ENCODE results near the gene RRP1B.

RRP1B gene

DNA sequence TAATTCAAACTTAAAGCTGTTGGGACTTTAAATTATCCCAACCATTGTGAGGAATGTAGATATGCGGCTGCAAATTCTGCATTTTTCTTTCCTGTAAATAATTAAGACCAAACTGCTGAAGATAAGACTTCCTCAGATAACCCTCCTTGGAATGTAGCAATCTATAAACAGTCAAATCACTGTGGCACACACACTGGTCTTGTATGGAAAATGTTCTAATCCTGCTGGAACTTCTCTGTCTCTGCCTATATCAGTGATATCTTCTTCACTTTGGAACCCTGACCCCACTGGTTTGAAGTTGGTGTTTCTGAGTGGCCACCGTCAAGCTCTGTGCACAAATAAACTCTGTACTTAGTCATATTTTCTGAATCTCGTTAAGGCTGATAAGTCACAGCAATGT is 33.0 kb upstream of the RRP1B start:
- TF ChIP-seq ZBTB7A (IDR thresholded peaks at IDR 0.05; ENCODE audit: low read depth) (no peak), NFIC (IDR thresholded peaks at IDR 0.05) (no peak), TEAD4 (IDR thresholded peaks at IDR 0.05) (no peak), RAD21 (IDR thresholded peaks at IDR 0.05; ENCODE audit: low read depth) (no peak), EP300 (IDR thresholded peaks at IDR 0.05; ENCODE audit: borderline replicate concordance) (no peak), TCF12 (IDR thresholded peaks at IDR 0.05; ENCODE audit: low read depth) (no peak), CEBPB (IDR thresholded peaks at IDR 0.05) (no peak), EGR1 (IDR thresholded peaks at IDR 0.05) (no peak), YY1 (IDR thresholded peaks at IDR 0.05; ENCODE audit: low read depth) (no peak), FOXM1 (IDR thresholded peaks at IDR 0.05; ENCODE audit: borderline replicate concordance, low read depth) (no peak)
- TF ChIP-seq, protein P1, sequence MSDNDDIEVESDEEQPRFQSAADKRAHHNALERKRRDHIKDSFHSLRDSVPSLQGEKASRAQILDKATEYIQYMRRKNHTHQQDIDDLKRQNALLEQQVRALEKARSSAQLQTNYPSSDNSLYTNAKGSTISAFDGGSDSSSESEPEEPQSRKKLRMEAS (IDR thresholded peaks at IDR 0.05), result no peak

DNA sequence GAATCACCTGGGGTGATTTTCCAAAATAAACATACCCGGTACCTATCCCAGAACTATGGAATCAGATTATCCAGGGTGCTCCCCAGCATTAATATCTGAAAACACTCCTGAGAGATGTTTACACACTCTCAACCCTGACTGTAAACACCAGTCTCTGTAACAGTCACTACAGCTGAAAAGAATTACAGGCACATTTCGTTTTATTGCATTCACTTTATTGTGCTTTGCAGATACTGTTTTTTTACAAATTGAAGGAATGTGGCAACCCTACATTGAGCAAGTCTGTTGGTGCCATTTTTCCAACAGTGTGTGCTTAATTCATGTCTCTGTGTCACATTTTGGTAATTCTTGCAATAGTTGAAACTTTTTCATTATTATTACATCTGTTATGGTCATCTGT is 31.8 kb upstream of the RRP1B start:
- TF ChIP-seq FOXM1 (IDR thresholded peaks at IDR 0.05; ENCODE audit: borderline replicate concordance, low read depth), result no peak
- no peak for TF ChIP-seq TEAD4 (IDR thresholded peaks at IDR 0.05)
- TF ChIP-seq, protein P2, sequence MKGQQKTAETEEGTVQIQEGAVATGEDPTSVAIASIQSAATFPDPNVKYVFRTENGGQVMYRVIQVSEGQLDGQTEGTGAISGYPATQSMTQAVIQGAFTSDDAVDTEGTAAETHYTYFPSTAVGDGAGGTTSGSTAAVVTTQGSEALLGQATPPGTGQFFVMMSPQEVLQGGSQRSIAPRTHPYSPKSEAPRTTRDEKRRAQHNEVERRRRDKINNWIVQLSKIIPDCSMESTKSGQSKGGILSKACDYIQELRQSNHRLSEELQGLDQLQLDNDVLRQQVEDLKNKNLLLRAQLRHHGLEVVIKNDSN (IDR thresholded peaks at IDR 0.05), result no peak
- no peak for TF ChIP-seq RAD21 (IDR thresholded peaks at IDR 0.05; ENCODE audit: low read depth)
- TF ChIP-seq, protein P3, sequence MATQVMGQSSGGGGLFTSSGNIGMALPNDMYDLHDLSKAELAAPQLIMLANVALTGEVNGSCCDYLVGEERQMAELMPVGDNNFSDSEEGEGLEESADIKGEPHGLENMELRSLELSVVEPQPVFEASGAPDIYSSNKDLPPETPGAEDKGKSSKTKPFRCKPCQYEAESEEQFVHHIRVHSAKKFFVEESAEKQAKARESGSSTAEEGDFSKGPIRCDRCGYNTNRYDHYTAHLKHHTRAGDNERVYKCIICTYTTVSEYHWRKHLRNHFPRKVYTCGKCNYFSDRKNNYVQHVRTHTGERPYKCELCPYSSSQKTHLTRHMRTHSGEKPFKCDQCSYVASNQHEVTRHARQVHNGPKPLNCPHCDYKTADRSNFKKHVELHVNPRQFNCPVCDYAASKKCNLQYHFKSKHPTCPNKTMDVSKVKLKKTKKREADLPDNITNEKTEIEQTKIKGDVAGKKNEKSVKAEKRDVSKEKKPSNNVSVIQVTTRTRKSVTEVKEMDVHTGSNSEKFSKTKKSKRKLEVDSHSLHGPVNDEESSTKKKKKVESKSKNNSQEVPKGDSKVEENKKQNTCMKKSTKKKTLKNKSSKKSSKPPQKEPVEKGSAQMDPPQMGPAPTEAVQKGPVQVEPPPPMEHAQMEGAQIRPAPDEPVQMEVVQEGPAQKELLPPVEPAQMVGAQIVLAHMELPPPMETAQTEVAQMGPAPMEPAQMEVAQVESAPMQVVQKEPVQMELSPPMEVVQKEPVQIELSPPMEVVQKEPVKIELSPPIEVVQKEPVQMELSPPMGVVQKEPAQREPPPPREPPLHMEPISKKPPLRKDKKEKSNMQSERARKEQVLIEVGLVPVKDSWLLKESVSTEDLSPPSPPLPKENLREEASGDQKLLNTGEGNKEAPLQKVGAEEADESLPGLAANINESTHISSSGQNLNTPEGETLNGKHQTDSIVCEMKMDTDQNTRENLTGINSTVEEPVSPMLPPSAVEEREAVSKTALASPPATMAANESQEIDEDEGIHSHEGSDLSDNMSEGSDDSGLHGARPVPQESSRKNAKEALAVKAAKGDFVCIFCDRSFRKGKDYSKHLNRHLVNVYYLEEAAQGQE (IDR thresholded peaks at IDR 0.05; ENCODE audit: low read depth), result no peak
- TF ChIP-seq TCF12 (IDR thresholded peaks at IDR 0.05; ENCODE audit: low read depth), result no peak

DNA sequence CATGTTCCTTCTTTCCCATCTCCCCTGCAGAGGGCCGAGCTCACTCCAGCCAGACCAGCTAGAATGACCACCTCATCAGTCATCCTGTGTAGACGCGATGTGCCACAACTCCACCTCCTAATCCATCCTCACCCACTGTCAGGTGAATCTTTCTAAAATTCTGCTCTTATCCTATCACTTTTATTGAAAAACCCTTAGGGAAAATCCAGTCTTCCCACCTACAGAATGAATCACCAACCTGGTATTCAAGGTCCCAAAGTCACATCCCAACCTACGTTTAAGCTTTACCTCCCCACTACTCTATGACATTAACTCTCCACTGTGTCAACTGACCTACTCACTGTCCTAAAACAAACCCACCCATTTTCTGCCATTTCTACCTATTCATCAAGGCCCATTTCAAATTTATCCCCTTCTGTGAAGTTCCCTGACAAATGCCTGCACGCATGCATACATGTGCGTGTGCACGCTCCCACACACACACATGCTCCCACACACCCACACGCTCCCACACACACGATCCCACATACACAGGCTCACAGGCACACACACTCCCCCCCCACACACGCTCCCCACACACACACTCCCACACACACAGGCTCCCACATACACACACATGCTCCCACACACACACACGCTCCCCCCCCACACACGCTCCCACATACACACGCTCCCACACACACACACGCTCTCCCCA is 27.8 kb upstream of the RRP1B start:
- TF ChIP-seq TAF1 (IDR thresholded peaks at IDR 0.05; ENCODE audit: low read depth) (no peak), CREB1 (IDR thresholded peaks at IDR 0.05; ENCODE audit: low read depth) (no peak), TCF12 (IDR thresholded peaks at IDR 0.05; ENCODE audit: low read depth) (no peak), EGR1 (IDR thresholded peaks at IDR 0.05) (no peak), FOXM1 (IDR thresholded peaks at IDR 0.05; ENCODE audit: borderline replicate concordance, low read depth) (no peak), TEAD4 (IDR thresholded peaks at IDR 0.05) (no peak), RAD21 (IDR thresholded peaks at IDR 0.05; ENCODE audit: low read depth) (no peak), YY1 (IDR thresholded peaks at IDR 0.05; ENCODE audit: low read depth) (no peak), CEBPB (IDR thresholded peaks at IDR 0.05) (no peak), EP300 (IDR thresholded peaks at IDR 0.05; ENCODE audit: borderline replicate concordance) (no peak), NFIC (IDR thresholded peaks at IDR 0.05) (no peak), ZBTB7A (IDR thresholded peaks at IDR 0.05; ENCODE audit: low read depth) (no peak)
- TF ChIP-seq, protein P1 (IDR thresholded peaks at IDR 0.05), result no peak
- TF ChIP-seq, protein P2 (IDR thresholded peaks at IDR 0.05), result no peak
- TF ChIP-seq, protein P3 (IDR thresholded peaks at IDR 0.05; ENCODE audit: low read depth), result no peak

DNA sequence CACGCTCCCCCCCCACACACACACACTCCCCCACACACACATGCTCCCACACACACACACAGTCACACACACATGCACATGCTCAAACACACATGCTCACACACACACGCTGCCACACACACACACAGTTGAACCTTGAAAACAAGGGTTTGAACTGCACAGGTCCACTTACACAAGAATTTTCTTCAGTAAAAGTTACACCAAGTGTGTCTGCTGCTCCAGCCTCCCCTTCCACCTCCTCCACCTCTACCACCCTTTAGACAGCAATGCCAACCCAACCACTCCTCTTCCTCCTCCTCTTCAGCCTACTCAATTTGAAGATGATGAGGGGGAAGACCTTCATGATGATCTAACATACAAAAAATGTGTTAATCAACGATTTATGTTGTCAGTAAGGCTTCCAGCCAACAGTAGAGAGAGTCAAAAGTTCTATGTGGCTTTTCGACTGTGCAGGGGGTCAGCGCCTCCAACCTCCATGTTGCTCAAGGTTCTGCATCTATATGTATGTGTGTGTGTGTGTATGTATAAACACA is 26.9 kb upstream of the RRP1B start:
- TF ChIP-seq EP300 (IDR thresholded peaks at IDR 0.05; ENCODE audit: borderline replicate concordance) (no peak), NFIC (IDR thresholded peaks at IDR 0.05) (no peak), YY1 (IDR thresholded peaks at IDR 0.05; ENCODE audit: low read depth) (no peak), FOXM1 (IDR thresholded peaks at IDR 0.05; ENCODE audit: borderline replicate concordance, low read depth) (no peak), ZBTB7A (IDR thresholded peaks at IDR 0.05; ENCODE audit: low read depth) (no peak), EGR1 (IDR thresholded peaks at IDR 0.05) (no peak), TEAD4 (IDR thresholded peaks at IDR 0.05) (no peak), TCF12 (IDR thresholded peaks at IDR 0.05; ENCODE audit: low read depth) (no peak)
- TF ChIP-seq, protein P2 (IDR thresholded peaks at IDR 0.05), result no peak

DNA sequence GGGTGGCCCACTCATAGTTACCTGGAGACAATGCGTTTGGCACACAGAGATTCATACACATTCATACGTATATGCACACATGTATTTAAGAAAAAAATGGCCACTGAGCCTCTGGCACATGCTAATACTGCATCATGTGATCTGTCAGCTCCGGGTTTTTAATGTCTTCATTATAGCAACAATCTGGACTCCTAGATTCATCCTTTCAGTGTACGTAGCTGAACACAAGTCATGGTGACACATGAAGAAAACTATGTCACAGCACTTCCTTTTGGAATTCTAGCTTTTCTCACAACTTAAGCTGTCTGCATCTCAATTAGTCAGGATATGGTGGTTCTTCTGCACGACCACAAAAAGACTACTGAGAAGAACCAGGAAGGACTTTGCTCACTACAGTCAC is 24.7 kb upstream of the RRP1B start:
- no peak for TF ChIP-seq CREB1 (IDR thresholded peaks at IDR 0.05; ENCODE audit: low read depth)
- no peak for TF ChIP-seq CEBPB (IDR thresholded peaks at IDR 0.05)
- TF ChIP-seq TAF1 (IDR thresholded peaks at IDR 0.05; ENCODE audit: low read depth), result no peak
- TF ChIP-seq EP300 (IDR thresholded peaks at IDR 0.05; ENCODE audit: borderline replicate concordance), result no peak
- no peak for TF ChIP-seq TEAD4 (IDR thresholded peaks at IDR 0.05)
- no peak for TF ChIP-seq YY1 (IDR thresholded peaks at IDR 0.05; ENCODE audit: low read depth)
- TF ChIP-seq EGR1 (IDR thresholded peaks at IDR 0.05), result no peak
- TF ChIP-seq, protein P3 (IDR thresholded peaks at IDR 0.05; ENCODE audit: low read depth), result no peak
- no peak for TF ChIP-seq ZBTB7A (IDR thresholded peaks at IDR 0.05; ENCODE audit: low read depth)
- no peak for TF ChIP-seq TCF12 (IDR thresholded peaks at IDR 0.05; ENCODE audit: low read depth)
- TF ChIP-seq, protein P1 (IDR thresholded peaks at IDR 0.05), result no peak
- TF ChIP-seq, protein P2 (IDR thresholded peaks at IDR 0.05), result no peak
- no peak for TF ChIP-seq NFIC (IDR thresholded peaks at IDR 0.05)
- TF ChIP-seq RAD21 (IDR thresholded peaks at IDR 0.05; ENCODE audit: low read depth), result no peak
- no peak for TF ChIP-seq FOXM1 (IDR thresholded peaks at IDR 0.05; ENCODE audit: borderline replicate concordance, low read depth)
